GM18517 (cell line): ENCODE data around the gene CA9.
"Not testable (repeated sequence)": the region's sequence is repeated elsewhere in the genome, so short reads cannot be mapped to it uniquely, and the experiment has no call there.

Experiments used
- ATAC-seq: cut with Tn5 transposase; IDR thresholded peaks from one replicate; pipeline ENCODE4 v1.9.1; 2021; ENCODE audit warnings: mild to moderate bottlenecking, moderate library complexity; ENCODE audit not compliant: unreplicated experiment

CA9 gene

GRCh38 chr9:35673132-35674024 is at the start of gene CA9:
Gene CA9 (plus strand): TSS chr9:35673928. CDS start chr9:35673960, 32 bp downstream.
- ATAC-seq = no peak

GRCh38 chr9:35627575-35627974 is 46.2 kb upstream of the CA9 start:
- no peak for ATAC-seq

DNA sequence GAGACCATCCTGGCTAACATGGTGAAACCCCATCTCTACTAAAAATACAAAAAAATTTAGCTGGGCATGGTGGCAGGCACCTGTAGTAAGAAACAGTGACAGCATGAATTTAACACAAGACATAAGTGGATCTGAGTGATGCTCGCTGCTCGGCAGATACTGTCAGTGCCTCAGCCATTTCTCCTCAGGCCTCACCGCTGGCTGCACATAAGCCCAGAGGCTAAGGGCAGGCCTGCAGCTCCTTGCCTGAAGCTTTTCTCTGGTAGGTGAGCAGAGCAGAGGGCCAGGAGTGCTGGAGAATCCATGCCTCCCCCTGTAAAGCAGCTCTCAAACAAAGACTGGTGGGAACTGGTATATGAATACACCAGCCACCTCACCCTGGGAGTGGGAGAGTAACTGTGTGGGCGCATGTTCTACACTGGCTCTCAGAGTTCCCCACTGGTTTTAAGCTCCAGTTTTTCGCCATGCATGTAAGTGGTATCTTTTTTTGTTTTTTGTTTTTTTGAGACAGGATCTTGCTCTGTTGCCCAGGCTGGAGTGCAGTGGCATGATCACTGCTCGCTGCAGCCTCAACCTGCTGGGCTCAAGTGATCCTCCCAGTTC is 45.2 kb upstream of the CA9 start:
- no peak for ATAC-seq

- ATAC-seq = no peak
Measured at GRCh38 chr9:35629597-35629996, 44.1 kb upstream of the CA9 start.

- ATAC-seq = no peak
Measured at GRCh38 chr9:35635730-35636129, 38.0 kb upstream of the CA9 start.

- ATAC-seq = no peak
Measured at GRCh38 chr9:35636135-35636876, 37.4 kb upstream of the CA9 start.

DNA sequence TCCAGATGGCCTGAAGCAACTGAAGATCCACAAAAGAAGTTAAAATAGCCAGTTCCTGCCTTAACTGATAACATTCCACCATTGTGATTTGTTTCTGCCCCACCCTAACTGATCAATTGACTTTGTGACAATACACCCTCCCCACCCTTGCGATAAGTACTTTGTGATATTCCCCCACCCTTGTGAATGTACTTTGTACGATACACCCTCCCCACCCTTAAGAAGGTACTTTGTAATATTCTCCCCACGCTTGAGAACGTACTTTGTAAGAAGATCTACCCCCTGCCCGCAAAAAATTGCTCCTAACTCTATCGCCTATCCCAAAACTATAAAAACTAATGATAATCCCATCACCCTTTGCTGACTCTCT is 36.9 kb upstream of the CA9 start:
- ATAC-seq = not testable (repeated sequence)

GRCh38 chr9:35637427-35637955 is 36.2 kb upstream of the CA9 start:
- ATAC-seq = not testable (repeated sequence)

DNA sequence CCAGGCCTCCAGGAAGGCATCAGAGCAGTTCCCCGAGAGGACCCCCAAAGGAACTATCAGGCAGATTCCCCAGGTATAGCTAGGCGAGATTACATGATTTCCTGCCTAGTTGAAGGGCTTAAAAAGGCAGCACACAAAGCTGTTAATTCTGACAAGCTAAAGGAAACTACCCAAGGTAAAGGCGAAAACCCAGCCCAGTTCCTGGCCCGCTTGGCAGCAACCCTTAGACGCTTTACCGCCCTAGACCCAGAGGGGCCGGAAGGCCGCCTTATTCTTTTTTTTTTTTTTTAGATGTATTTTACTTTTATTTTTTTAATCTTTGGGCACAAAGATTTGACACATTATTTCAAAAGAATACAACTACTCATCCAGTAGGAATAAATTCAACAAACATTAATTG is 35.0 kb upstream of the CA9 start:
- not testable (repeated sequence) for ATAC-seq

DNA sequence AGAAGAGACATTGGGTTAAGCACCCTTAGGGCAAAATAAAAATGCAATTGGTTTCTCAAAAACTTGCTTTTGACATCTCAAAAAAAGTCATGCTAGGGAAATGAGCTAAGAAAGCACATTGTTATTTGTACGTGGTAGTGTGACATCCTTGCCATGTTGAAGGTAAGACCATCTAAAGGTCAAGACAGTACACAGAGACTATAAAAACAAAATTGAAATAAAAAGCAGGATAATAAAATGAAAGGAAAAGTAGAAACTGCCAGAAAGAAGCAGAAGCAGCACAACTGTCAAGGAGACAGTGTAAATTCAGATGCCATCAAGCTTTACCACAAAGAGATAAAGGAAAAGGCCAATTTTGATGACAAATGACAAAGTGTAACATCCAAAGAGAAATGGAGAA is 34.5 kb upstream of the CA9 start:
- ATAC-seq = not testable (repeated sequence)

- no peak for ATAC-seq
Measured at GRCh38 chr9:35639631-35640030, 34.1 kb upstream of the CA9 start.

DNA sequence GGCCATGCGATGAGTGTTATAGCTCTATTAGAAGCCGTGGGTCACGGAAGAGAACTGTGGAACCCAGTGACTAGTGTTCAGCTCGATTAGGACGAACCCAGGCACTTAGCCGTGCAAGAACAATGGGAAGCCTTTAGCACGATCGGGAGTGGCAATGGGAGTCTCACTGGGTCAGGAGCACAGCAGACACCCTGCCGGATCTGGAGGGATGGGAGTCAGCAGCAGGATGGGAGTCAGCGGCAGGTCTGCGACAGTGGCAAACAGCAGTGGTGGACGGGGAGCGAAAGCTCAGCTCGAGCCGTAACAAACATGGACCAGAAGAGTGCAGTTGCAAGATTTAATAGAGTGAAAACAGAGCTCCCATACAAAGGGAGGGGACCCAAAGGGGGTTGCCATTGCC is 33.3 kb upstream of the CA9 start:
- ATAC-seq = not testable (repeated sequence)

GRCh38 chr9:35641478-35641877 is 32.2 kb upstream of the CA9 start:
- not testable (repeated sequence) for ATAC-seq

GRCh38 chr9:35643046-35643445 is 30.7 kb upstream of the CA9 start:
- ATAC-seq = no peak

- ATAC-seq = not testable (repeated sequence)
Measured at GRCh38 chr9:35645736-35646135, 28.0 kb upstream of the CA9 start.

DNA sequence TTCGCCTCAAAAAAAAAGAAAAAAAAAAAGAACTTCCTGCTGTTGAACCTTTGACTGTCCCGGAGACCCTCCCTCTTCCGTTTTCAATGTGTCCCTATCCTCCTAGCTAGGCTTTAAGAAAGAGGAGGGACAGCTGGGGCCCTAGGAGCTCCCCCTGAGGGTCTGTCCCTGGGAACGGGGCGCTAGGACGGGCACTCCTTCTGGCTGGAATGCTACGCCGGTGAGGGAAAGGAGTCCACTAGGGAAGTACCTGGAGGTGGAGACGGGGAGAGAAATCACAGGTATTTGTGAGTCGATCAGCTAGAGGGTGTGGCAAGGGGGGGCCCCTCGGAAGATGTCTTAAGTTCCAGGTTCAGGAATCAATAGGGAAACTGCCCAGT is 27.6 kb upstream of the CA9 start:
- no peak for ATAC-seq

DNA sequence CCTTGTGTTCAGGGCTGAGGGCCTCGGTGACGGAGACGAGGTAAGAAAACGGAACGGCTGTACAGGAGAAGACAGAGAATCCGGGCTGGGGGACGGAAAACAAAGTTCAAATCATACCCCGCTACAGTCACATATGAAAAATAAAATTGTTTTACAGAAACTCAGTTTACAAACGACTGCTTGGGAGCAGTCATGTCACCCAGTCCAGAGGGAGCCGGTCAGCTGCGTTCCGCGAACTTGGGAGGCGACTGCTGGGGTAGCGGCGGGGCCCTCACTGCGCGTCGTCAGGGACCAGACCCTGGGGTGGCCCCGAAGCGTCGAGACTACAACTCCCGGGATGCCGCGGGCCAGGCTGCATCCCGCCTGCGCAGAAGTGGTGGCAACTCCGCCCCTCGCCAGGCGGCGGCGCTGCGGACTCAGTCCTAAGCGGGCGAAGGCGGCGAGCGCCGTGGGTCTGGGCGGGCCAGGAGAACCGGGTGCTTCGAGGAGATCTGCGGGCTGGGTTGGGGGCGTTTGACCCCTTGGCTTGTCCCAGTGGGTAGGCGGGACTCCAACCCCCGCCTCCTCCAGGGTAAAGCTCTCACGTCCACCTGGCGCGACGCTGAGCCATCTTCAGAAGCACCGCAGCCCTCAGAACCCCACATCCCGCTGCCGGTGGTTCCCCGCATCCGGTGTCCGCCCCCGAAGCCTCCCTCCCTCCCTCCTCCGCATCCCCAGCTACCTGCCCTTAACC is 27.0 kb upstream of the CA9 start:
- peak; percentile 85 for ATAC-seq

DNA sequence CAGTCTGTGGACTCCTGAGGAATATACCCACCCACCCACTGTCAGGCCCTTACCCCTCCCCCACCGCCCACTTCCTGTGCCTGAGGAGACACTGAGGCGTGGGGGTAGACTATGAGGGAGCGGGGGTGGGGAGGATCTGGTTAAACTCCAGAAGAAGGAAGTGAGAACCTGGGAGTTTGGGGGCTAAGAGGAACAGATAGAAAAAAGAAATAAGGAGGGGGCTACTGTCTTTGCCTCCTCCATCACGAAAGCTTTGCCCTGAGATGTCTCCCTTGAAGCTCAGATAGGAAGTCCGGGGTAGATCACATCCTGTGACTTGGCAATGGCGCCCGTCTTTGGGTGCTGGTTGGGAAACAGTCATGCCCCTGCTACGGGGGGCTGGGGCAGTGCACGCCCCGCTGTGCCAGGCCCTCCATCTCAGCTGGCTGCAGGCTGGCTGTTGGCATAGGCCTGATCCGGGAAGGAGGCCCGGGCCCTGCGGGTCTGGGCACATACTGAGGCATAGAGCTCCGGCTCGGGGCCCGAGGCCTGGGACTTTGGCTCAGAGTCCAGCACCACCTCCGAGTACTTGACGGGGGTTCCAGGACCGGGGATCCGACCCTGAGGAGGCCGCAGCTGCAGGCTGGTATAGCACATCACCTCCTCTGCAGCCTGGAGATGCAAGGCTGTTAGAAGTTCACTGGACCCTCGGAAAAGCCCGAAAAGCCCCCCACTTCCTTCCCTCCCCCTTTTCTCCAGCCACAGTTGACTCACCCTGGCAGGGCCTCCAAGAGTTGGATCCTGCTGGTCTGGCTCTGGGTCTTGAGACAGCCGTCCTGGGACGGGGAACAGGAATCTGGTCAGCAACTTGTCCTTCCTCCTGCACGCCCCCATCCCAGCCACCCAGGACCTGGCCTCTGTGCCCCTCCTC is 24.0 kb upstream of the CA9 start:
- ATAC-seq = no peak

DNA sequence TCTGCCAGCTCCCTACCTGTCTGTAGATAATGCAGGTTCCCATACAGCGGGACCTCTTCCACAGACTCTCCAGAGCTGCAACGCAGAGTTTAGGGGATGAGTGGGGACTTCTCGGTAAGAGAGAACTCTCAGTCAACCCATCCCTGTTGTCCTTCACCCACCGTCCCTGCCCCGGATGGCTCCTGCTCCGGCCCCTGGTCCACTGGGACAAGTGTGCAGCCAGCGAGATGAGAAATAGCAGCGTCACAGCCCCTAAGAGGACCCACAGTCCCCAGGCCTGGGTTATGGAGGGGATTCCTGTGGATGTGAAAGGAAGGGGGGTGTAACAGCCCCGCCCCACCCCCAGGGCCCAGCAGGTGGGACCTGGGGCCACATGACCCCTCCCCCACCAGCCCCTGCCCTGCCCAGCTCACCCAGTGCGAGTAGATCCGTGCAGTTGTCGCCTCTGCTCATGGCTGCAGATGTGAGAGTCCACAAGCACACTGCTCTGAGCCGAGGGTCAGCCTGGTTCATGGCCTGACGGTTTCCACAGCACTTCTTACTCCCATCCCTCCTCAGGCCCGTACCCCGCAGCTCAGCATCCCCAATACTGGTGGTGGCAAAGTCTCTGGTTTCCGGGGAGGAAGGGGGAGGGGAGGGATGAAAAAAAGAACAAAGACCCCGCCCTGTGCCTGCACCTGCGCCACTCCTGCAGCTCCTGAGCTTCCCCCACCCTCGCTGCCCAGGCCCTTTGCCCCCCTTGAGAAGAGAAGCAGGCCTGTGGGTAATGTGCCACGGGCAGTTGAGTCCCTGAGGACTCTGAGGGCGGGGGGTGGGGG is 23.2 kb upstream of the CA9 start, which contains the start of gene SIT1:
Gene SIT1 (minus strand): TSS at position 591 of the 818 bp plus-strand sequence. CDS start 78 bp downstream, at position 513.
- no peak for ATAC-seq
